HG02571 (cell line): ENCODE measurements around the gene ANKRD10.

Experiments used
- ATAC-seq: cut with Tn5 transposase; IDR thresholded peaks from one replicate; pipeline ENCODE4 v1.9.1; 2021; ENCODE audit warnings: mild to moderate bottlenecking, moderate library complexity; ENCODE audit not compliant: unreplicated experiment

ANKRD10 gene

DNA sequence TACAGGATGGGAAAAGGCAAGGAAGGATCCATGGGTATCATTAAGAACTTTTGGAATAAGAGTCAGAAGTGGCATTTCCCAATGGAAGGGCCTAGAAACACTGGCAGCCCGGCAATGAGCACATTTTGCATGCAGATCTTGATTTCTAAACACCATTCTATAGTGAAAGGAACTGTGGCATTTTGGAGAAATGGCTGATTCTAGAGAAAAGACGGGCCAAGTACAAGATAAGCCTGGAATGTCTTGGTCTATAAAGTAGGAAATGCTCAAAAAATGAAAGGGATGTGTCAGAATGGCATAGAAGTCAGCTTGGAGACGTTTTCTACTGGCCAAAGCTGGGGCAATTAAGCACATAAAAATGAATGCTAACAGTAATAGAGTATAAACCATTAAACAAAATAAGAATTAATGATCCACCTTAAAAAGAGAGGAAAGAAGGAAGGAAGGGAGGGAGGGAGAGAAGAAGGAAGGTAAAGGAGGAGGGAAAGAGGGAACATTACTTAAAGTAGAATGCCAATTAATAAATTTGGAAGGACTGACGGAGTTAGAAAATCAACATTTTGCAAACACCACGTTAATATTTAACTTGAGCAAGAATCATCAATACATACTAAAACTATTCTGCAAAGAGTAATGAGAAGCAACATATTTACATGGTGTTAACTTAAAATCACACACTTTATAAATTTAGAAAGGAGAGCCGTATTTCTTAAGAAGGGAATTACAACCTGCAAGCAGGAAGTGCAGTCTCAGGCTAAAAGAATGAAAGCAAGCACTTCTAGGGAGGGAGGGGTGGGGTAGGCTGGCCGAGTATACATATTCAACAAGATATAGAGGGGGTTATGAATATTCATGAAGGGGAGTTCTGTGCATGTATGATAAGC lies 78.9 kb downstream of the ANKRD10 start:
- no peak for ATAC-seq

DNA sequence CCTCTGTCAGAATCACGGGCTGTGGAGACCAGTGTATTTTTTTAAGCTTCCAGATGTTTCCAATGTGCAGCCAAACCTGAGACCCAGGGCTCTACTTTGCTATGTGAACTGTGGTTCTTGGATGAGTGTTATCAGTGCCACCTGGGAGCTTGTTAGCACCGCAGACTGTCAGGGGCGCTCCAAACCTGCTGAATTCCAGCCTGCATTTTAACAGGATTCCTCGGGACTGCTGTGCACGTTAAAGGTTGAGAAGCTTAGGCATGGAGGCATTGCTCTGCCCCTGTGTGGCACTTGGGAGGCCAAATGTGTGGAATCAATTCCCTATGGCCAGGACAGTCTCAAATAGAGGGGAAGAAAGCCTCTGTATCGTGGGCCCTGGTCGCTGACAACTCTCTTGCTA lies 80.3 kb downstream of the ANKRD10 start:
- ATAC-seq = no peak

GRCh38 chr13:110832531-110832930 lies 82.3 kb downstream of the ANKRD10 start:
- ATAC-seq = no peak

DNA sequence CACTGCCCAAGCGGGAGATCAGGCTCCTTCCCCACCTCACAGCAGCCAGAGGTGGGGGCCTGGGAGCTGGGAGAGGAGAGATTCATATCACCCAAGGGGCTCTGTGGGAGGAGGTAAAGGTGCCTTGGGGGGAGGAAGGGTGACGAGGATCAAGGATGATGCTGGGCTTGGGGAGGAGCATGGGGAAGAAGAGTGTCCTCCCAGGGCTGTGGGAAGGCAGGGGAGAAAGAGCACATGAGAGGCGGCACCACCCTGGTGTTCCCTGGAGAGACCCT lies 82.7 kb downstream of the ANKRD10 start:
- no peak for ATAC-seq

DNA sequence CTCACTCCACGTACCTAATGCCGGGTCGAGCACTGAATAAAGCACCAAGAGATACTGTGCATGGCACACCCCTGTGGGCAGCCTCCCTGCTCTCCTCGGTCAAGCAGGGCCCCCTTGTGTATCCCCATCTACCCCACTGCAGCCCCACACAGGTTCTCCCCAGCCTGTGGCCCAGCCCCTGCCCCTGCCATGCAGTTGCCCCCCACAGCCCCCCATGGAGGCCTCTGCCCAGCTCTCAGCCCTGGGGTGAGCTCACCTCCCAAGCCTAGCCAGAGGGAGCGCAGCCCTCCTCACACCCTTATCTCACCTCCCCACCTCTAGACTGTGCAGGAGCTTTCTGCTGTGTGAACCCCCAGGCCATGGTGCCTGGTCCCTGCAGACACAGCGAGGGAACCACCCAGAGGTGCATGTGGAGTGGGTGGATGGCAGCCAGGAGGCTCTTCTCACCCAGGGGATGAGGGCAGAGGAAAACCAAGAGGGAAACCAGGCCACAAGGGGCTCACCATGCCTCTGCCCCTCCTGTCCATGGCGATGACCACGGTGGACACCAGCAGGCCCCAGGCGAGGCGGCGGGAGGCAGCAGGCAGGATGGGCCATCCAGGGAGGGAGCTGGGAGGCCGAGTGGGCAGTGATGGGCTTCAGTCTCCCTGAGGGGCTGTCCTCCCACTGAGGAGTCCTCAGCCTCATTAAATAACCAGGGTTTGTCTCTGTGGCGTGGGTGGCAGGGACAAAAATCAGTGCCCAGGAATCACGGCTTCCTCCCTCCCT lies 83.2 kb downstream of the ANKRD10 start:
- ATAC-seq = no peak

- no peak for ATAC-seq
Measured at GRCh38 chr13:110830800-110831371, 84.0 kb downstream of the ANKRD10 start.

DNA sequence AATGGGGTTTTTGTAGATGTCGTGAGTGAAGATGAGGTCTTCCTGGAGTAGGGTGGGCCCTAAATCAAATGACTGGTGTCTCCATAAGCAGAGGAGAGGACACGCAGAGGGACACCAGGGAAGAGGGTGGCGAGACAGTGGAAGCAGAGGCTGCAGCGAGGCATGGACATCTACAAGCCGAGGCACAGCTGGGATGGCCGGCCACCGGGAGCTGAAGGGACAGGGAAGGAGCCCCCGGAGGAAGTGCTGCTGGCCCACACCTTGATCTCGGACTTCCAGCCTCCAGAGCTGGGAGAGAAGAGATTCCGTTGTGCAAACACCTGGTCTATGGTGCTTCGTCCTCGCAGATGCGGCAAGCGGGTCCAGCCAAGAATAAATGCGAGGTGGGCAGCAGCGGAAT lies 84.5 kb downstream of the ANKRD10 start:
- no peak for ATAC-seq

- ATAC-seq = no peak
Measured at GRCh38 chr13:110829486-110829885, 85.4 kb downstream of the ANKRD10 start.

GRCh38 chr13:110828705-110829104 lies 86.2 kb downstream of the ANKRD10 start:
- ATAC-seq = no peak
